Heart right ventricle (tissue), 16 donors: ENCODE data around the gene NR1H3. TPM values are rescaled to one million over a fixed set of nuclear protein-coding genes. Genes with fewer than 3 reads are reported as not detected.

Source experiments
- ATAC-seq, 8 donors: fragments of 200-7000 bp; cut with Tn5 transposase; one replicate each; pipeline ENCODE4 v1.9.1; 2020; ENCODE audit warnings: mild to moderate bottlenecking in 8 of 8, moderate library complexity in 8 of 8, moderate number of reproducible peaks in 1 of 8
- DNase-seq, 2 donors: peaks; one replicate each; pipeline ENCODE4 v3.0.0-alpha.2; 2020
- H3K27ac ChIP-seq, 10 donors: fragments of 200-600 bp; sonication (generic) in 2 of 10; one replicate each; pipeline versions ENCODE4 v1.5.0 to v1.8.0; 2020 to 2022; ENCODE audit warnings: mild to moderate bottlenecking in 3 of 10
- H3K27me3 ChIP-seq, 7 donors: fragments of 200-600 bp; one replicate each; pipeline ENCODE4 v1.8.0; 2021 to 2022; ENCODE audit warnings: mild to moderate bottlenecking in 2 of 7
- H3K36me3 ChIP-seq, 9 donors: fragments of 200-600 bp; sonication (generic) in 1 of 9; one replicate each; pipeline versions ENCODE4 v1.5.0 to v1.8.0; 2020 to 2022; ENCODE audit warnings: mild to moderate bottlenecking in 2 of 9
- H3K4me1 ChIP-seq, 9 donors: fragments of 200-600 bp; sonication (generic) in 1 of 9; one replicate each; pipeline versions ENCODE4 v1.5.0 to v1.8.0; 2020 to 2022; ENCODE audit warnings: mild to moderate bottlenecking in 4 of 9
- H3K4me3 ChIP-seq, 10 donors: fragments of 200-600 bp; sonication (generic) in 2 of 10; one replicate each; pipeline versions ENCODE4 v1.5.0 to v1.8.0; 2020 to 2022; ENCODE audit warnings: mild to moderate bottlenecking in 7 of 10, moderate library complexity in 2 of 10
- H3K9me3 ChIP-seq, 11 donors: fragments of 200-600 bp in 10 of 11; sonication (generic) in 2 of 11; one replicate each; pipeline versions ENCODE4 v1.5.0 to v1.8.0; 2013 to 2022; ENCODE audit warnings: mild to moderate bottlenecking in 2 of 11, control low read depth in 1 of 11, moderate library complexity in 1 of 11
- CTCF ChIP-seq, 9 donors: fragments of 200-600 bp; sonication (generic) in 2 of 9; IDR thresholded peaks; one replicate each; pipeline versions ENCODE4 v1.5.0 to v1.8.0; 2021 to 2022; ENCODE audit warnings: antibody characterized with exemption in 9 of 9, mild to moderate bottlenecking in 5 of 9, moderate library complexity in 1 of 9
- WGBS, 2 donors: extraction: QIAGEN DNeasy Blood & Tissue Kit; methylation state at CpG; one replicate each; pipeline ENCODE4 v1.1.7; 2013; ENCODE audit warnings: inconsistent platforms in 1 of 2; 5-methylcytosine and 5-hydroxymethylcytosine counted together
- intact Hi-C, 10 donors: fragments of 100-400 bp; cut with DNase I; formaldehyde crosslinking; loops; one replicate each; pipeline versions ENCODE4 v1.11.1 to v1.14.2; 2022
- polyA plus RNA-seq, 2 donors: library from polyadenylated mRNA; stranded (reverse); fragments of 200-250 nt; gene quantifications; one replicate each; pipeline ENCODE4 v1.2.3, GENCODE V29; 2013
- total RNA-seq, 10 donors: library from RNA; stranded (reverse); fragmentation: NEBNext Ultra II Directional in 3 of 10; extraction: Animal tissue kit (Norgen Biotek cat#: 25700) in 3 of 10; gene quantifications; one replicate each; pipeline versions ENCODE4 v1.2.1 to v1.2.4, GENCODE V29; 2021 to 2023
- donor health status: Arrhythmogenic right ventricular cardiomyopathy.
- donor health status: ischemic (EF 13 %, LVEDD 7.1; RV severe dilation, severe dysfunction).
- donor health status: healthy with polysubstance abuse.
- donor health status: DM: no; HTN: yes; CAD: no.
- donor health status: DM: no; HTN: no; CAD: no.
- donor health status: ischemic (EF 25% LVEDD 6.9; RV normal size, moderate dysfunction).
- donor health status: ischemic (EF 25% LVEDD 5.7; RV mildly dilated, moderate dysfunction).
- donor health status: healthy.
- donor health status: DM: yes; HTN: yes; CAD: no.
- donor health status: Ischemic cardiomyopathy.
- donor health status: ischemic (EF 35%, LVEDD 5.7; RV mildly dilated, moderate dysfunction).
- donor health status: nonischemic (EF 11% LVEDD 7.7; RV severe dilation, severe dysfunction).
- donor health status: DM: yes; HTN: yes; CAD: no.
- donor health status: PGD.
- donor health status: ischemic (EF 29% LVEDD 5.4; RV normal size, mild dysfunction).
- donor health status: nonischemic (EF 23%, LVEDD 6.1; RV moderate dilation, normal function).

The NR1H3 gene
- total and polyA plus RNA-seq, 12 donors: 6.6 to 49.2 (median 10.0) TPM

DNA sequence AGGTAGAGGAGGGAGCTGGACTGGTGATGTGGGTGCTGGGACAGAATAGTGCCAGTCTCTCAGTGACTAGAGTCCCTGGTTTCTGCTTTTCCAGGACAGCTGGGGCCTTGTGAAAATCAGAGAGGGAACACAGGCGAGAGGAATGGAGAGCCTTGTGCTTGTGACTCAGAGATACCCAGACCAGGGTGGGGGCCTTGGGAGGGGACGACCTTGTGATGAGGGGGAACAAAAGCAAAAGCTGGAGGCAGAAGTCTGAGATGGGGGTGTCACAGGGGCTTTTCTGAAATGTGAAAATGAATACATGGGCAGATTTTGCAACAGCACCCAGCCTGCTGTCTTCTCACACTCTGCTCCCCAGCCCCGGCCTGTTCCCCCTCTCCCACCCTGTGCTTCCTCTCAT lies 3.4 kb upstream of the NR1H3 start:
- peaks cover 22 to 73% (median 67%) of the 10 kb centered on the region in 9 donors for H3K4me1 ChIP-seq
- peak overlapping the region in 1 of 10 donors; percentile 20 for H3K4me3 ChIP-seq

GRCh38 chr11:47256374-47256773 lies 1.4 kb upstream of the NR1H3 start:
- H3K27ac ChIP-seq: peak overlapping the region in 8 of 10 donors; percentile 78 to 89 (median 84)
- peaks cover 24 to 76% (median 68%) of the 10 kb centered on the region in 9 donors for H3K4me1 ChIP-seq
- intact Hi-C loops: loop anchor here in 7 of 10 donors (5.0 kb wide), 3 partner anchors 39 to 101 kb away; partner anchors contain the start of gene ARFGAP2 (in 5 of the 7)
- no peaks in the 10 kb centered on the region for H3K27me3 ChIP-seq
- H3K9me3 ChIP-seq: no peaks in the 10 kb centered on the region
- ATAC-seq (no peak), DNase-seq (no peak)
- TF ChIP-seq CTCF (IDR thresholded peaks at IDR 0.05): no peak
- no peak overlapping the region for H3K4me3 ChIP-seq
- 90 to 92% methylated on average over 6 of the region's 6 CpGs for WGBS, 2 donors
- peaks cover 0 to 3% (median 0%) of the 10 kb centered on the region in 9 donors for H3K36me3 ChIP-seq

More for the DNA sequence above, 3.4 kb upstream of the NR1H3 start:
- 45 to 61% methylated on average over 3 of the region's 3 CpGs for WGBS, 2 donors
- peak in 5 of 8 donors; percentile 1 to 24 (median 6) for ATAC-seq
- Histone ChIP-seq H3K36me3 (no peaks in the 10 kb centered on the region), H3K27me3 (no peaks in the 10 kb centered on the region), H3K9me3 (no peaks in the 10 kb centered on the region), H3K27ac (peak overlapping the region; percentile 53 to 89 (median 84))
- intact Hi-C loops: no loop called here
- TF ChIP-seq CTCF (IDR thresholded peaks at IDR 0.05): no peak
- no peak for DNase-seq

- Histone ChIP-seq H3K4me3 (peak overlapping the region in 7 of 10 donors; percentile 26 to 53 (median 49)), H3K27ac (peak overlapping the region; percentile 44 to 89 (median 82)), H3K9me3 (no peaks in the 10 kb centered on the region), H3K27me3 (no peaks in the 10 kb centered on the region), H3K36me3 (peaks cover 0 to 10% (median 0%) of the 10 kb centered on the region in 9 donors), H3K4me1 (peaks cover 24 to 76% (median 68%) of the 10 kb centered on the region in 9 donors)
- 50% methylated on average over 2 of the region's 2 CpGs for WGBS, 2 donors
- DNase-seq (no peak), ATAC-seq (no peak)
- TF ChIP-seq CTCF (IDR thresholded peaks at IDR 0.05): no peak
- intact Hi-C loops: loop anchor here in 7 of 10 donors (5.0 kb wide), 3 partner anchors 40 to 100 kb away; partner anchors contain the start of gene ARFGAP2 (in 5 of the 7)
Measured at GRCh38 chr11:47257177-47257516, 649 bp upstream of the NR1H3 start.

- ATAC-seq (peak in 1 of 8 donors; percentile 1), DNase-seq (no peak)
- peak overlapping the region in 9 of 10 donors; percentile 20 to 53 (median 48) for H3K4me3 ChIP-seq
- intact Hi-C loops: loop anchor here in 7 of 10 donors (2.0 to 5.0 kb wide), 5 partner anchors 41 to 99 kb away; partner anchors contain the start of gene ARFGAP2 (in 6 of the 7)
- peak overlapping the region; percentile 44 to 89 (median 82) for H3K27ac ChIP-seq
- peaks cover 0 to 22% (median 0%) of the 10 kb centered on the region in 9 donors for H3K36me3 ChIP-seq
- H3K27me3 ChIP-seq: no peaks in the 10 kb centered on the region
- no peaks in the 10 kb centered on the region for H3K9me3 ChIP-seq
- 45 to 51% methylated on average over 11 of the region's 11 CpGs for WGBS, 2 donors
- TF ChIP-seq CTCF (IDR thresholded peaks at IDR 0.05): no peak
- peaks cover 24 to 73% (median 65%) of the 10 kb centered on the region in 9 donors for H3K4me1 ChIP-seq
Measured at GRCh38 chr11:47258317-47258902, 614 bp downstream of the NR1H3 start.
